DMS79 treated with DMSO at 0.1 percent for 48 hours (cell line): Measurements from ENCODE around the gene EYA4.

ENCODE experiments used
- DNase-seq: peaks from one replicate; lab custom pipeline; 2025; lab: John Stamatoyannopoulos, UW

Gene EYA4

DNA sequence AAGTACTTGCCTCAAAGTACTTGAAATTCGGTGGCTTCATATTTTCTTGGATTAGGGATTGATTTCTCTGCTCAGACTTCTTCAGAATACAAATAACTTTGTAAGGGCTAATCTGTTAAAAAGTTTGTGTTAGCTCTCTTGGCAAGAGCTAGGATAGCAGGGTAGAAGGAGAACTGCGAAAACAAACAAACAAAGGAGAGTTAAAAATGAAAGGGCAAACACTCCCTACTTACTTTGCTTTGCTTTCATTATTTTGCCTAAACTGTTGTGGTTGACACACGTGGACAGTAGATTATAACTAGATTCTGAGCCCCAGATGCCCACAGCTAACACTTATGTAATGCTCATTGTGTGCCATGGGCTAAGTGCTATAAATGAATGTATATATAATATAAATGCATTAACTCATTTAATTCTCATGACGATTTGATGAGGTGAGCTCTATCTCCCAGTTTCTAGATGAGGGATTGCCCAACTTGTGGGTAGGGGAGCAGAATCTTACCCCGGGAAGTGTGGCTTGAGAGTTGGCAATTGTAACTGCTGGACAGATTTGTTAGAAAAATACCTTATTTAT is 48.7 kb downstream of the EYA4 start:
- no peak for DNase-seq

DNA sequence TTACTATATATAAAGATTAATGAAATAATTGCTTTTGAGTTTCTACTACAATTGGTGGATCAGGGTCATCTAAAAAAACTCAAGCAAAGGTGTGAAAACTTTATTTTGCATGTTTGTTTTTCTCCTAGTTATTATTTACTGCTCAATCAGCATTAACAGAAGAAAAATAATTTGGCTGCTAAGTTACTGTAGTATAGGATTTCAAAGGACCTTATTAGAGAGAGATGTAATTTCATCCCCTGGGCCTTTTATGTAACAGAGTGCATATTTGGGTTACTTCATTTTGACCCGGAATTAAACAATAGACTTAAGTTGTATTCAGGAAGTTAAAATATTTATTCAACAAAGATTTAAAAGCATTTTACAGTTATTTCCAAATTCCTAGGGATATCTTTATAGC is 49.8 kb downstream of the EYA4 start:
- no peak for DNase-seq

DNA sequence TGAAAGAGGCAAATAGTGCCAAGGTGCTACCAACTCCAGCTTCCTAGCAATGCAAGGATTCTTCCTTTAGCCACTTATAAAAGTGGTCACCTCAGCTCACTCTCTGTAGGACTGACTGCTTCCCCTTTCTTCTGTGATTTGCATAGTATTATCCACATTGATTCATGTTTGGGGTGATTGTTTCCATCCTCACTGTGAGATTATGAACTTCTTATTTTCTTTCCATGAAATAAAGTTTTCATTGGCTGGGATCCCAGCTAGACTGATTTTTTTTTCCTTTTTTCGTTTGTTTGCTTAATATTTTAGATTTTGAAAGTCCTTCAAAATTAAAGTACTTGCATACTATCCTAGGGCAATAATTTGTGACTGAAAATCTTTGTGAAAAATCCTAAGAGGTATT is 50.5 kb downstream of the EYA4 start:
- no peak for DNase-seq

DNA sequence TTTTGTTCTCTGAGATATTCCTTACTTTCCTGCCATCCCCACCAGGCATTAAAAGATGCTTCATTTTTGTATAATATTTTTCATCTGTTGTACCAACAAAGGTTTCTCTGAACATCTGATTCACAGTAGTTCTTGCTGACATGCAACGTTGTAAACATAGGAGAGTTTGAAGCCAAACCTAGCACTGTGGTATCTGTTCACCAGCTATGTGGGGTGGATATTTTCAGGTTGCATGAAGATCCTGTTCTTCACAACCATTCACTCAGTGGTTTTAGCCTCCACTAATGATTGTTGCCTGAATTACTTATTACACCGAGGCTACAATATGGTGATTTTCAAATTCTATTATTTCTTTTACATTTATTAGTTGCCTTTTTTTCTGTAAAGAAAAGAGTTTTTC is 56.5 kb downstream of the EYA4 start:
- no peak for DNase-seq

DNA sequence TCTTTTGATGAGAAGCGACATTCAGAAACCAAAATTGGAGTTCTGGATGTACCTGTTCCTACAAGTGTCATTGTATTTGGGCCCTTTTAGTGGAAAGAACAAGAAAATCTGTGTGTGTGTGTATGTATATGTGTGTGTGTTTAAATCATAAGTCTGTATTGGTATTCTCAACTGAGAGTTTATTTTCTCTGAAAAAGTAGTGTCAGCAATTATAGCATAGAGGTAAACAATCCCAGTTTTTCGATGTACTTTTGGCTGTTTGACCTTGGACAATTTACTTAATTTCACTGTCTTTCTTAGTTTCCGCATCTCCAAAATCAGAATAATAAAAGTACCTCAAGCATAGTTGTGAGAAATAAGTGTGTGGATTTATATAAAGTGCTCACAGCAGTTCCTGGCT is 57.2 kb downstream of the EYA4 start:
- no peak for DNase-seq

DNA sequence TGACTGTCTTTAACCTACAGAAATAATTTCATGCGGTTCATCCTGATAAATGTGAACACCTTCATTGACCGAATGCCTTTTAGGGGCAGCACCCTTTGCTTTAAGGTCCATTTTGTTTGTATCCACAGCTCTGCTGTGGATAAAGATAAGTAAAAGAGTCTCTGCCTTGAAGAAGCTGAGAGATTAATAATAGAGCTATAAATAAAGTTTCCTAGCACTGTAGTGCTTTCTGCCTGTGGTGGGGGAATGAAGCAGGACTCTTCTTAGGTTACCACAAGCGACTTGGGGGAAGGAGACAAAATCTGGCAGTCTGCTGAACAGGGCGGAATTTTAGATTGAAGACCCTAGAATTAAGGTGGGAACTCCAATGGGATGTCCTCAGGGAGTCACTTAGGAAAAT is 57.6 kb downstream of the EYA4 start:
- DNase-seq, result no peak

DNA sequence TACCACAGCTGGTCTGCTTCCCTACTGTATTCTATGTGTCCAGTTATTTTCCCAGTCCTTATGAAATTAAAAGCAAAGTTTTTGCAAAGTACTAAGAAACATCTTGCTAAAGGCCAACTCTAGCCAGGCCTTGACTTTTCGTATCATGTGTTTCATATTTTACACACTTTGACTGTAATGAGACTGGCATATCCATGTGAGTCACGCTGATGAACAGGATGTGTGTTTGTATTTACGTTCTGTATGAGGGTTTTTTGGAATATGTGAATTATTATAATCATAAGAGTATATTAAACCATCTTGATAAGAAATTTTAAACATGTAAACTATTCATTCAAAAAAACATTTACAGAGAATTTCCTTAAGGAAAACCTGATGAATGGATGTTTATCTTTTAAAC is 59.7 kb downstream of the EYA4 start:
- no peak for DNase-seq

DNA sequence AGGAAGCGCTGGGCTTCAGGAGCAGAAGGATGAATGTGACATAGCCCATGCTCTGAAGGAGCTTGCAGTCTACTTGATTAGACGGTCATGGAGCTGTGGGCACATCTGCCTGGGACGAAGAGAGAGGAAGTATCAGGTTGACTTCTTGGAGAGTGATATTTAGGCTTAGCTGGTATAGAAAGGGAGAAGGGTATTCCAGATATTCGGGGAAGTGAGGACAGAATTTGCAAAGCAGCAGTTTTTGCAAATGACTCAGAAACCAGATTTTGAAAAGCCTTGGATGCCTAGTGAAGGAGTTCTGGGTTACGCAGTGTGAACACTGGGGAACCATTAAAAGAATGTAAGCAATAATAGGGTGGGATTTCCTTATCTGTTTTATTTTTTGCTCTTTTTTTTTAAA is 60.7 kb downstream of the EYA4 start:
- DNase-seq, result no peak

DNA sequence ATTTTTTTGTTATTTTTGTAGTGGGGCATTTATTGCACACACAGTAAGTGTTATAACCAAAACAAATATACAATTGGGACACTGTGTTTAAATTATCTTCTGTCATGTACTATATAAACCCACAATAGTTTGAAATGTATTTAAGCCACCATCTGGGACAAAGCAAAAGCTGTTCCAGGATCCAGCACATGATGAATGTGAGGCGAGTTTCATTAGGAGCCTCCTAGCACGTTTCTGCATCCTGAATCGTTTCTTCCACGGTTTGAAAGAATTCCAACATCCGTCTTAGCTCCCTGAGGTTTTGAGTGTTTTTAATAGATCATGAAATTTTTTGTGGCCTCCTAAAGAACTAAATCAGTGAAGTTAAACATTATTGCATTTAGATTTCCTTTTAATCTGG is 65.8 kb downstream of the EYA4 start:
- DNase-seq, result no peak

DNA sequence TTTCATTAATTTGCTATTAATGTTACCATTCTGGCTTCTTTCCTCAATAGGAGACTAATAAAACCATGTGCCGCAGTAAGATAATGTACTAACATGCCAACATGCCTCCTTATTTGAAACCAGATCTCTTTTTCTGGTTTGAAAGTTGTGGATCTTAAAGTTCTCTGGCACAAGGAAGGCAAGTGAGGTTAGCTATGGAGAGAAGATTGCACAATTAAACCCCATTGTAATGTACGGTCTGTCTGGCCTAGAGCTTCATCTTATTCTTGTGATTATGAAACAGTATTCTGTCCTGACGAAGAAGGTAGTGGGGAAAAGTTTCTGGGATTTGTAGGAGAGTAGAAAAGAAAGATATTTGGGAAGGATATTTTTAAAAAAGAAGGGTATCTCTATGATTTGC is 68.4 kb downstream of the EYA4 start:
- no peak for DNase-seq

DNA sequence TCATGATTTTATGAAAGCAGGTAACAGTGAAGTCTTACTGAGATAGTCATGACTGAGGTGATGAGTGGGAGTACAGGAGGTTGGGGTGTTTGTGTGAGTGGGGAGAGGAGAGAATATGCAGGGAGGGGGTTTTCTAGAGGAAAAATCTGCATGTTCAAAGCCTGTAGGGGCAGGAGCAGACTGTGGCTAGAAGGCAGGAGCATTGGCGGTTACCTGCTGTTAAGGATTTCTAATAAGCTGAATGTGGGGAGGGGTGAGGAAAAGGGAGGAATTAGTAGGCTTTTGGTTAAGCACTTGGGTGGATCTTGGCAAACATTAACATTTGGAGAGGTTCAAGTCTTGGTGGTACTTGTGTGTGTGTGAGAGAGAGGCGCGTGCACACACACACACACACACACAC is 70.8 kb downstream of the EYA4 start:
- no peak for DNase-seq

DNA sequence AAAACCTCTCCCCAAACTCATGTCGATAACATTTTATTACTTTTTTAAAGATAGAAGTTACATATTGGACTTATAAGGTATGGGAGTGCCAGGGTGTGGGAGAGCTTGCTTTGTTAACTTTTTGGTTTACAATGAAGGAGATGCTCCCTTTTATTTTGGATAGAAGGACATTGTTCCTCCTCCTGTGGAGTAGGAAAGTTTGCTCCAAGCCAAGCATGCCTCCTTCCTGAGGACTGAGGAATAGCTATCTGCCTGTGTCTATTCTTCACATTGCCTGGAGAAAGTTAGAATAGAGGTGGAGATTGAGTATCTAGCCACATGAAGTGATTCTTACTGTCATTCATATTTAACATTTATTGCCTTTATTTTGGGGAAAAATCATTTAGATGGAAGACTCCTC is 71.9 kb downstream of the EYA4 start:
- no peak for DNase-seq

DNA sequence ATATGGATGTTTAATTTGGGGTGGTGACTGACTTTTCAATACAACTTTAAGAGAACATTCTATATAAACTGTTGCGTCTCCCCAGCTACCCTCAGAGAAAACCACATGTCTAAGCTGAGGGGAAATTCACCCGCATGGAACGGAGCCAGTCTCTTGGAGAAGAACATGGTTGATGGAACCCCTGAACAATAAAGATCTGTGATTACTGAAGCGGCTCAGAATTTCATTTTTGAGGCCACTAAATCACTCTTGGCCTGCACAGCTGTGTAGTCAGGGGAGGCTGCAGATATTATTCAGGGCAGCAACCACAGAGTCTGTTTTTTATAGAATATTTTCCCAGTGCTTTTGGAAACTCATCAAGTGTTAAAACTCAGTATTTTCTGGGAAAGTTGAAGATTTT is 73.8 kb downstream of the EYA4 start:
- no peak for DNase-seq

DNA sequence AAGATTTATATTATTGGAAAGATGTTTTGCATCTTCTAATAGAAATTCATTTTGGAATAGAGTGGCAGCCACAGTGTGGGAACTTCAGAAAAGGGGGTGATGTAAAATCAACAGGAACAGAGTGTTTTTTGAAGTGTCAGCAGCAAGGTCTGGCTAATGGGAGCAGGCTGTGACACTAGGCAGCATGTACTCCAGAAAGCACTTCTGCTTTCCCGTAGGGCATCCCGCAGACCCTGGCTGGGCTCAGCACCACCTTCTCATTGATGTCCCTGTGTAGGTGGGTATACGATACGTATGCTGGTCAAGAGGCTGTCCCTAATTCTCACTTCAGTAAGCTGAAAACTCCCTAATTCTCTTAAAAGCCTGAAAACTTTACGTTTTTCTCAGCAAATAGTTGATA is 74.7 kb downstream of the EYA4 start:
- DNase-seq, result no peak

DNA sequence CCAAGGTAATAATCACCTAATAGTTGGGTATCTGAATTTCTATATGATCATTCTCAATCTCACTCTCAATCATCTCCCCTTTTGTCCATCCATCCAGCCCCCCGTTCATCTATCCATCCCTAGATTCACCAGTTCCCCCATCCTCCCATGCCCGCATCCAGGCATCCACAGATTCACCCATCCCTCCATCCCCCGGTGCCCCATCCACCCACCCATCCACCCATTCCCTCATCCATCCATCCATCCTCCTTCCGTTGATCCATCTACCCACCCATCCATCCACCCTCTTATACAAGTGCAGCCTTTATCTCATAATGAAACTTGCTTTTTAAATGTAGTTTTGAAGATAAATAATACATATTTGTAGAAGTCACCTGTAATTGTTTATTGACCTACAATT is 76.5 kb downstream of the EYA4 start:
- DNase-seq, result no peak

DNA sequence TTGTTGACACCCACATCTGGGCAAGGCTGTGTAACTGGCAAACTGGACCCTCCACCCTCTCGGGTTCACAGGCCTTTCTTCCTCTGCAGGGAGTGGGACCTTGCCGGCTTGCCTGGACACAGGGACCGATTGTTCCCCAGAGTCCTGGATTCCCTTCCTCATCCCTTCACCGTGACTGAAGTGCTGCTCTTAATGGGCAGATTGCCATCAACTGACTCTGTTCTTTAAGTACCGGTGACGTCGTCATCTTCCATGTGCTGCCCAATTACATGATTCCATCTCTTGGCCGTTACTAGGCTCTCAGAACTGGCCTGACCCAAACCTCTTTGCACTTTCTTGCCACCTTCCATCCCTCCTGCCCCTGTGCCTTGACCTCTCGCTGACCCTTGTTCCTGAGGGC is 85.4 kb downstream of the EYA4 start:
- no peak for DNase-seq

DNA sequence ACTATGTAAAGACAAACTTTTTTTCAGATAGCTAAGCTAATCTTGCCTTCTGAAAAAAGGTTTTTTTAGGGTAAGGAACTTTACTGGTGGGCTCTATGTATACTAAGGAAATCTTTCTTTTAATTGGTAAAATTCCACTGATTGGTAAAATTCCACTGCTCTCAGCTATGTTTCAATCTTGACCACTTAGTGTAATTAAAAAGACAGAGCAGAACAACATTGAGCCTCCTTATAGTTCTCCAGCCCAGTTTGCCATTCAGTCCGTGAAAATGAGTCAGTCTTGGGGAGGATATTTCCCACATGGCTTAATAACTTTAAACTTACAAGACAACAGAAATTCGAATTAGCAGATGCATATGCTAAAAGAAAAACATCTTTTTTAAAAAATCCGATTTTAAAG is 92.7 kb downstream of the EYA4 start:
- no peak for DNase-seq

DNA sequence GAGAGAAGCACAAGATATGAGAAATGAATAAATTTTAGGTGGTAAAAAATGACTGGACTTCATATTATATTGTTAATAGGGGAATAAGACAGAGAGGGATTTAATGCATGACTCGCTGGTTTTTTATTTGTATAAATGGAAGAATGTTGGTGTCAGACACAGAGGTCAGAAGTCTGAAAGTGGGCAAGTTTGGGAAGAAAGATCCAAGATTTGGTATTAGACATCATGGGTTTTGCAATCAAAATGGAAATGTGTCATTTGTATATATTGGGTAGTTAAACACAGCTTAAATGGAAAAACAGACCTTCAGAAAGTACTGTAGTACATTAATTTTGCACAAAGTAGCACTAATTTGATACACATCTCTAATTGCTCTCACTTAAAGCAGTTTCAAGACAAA is 96.2 kb downstream of the EYA4 start:
- no peak for DNase-seq

DNA sequence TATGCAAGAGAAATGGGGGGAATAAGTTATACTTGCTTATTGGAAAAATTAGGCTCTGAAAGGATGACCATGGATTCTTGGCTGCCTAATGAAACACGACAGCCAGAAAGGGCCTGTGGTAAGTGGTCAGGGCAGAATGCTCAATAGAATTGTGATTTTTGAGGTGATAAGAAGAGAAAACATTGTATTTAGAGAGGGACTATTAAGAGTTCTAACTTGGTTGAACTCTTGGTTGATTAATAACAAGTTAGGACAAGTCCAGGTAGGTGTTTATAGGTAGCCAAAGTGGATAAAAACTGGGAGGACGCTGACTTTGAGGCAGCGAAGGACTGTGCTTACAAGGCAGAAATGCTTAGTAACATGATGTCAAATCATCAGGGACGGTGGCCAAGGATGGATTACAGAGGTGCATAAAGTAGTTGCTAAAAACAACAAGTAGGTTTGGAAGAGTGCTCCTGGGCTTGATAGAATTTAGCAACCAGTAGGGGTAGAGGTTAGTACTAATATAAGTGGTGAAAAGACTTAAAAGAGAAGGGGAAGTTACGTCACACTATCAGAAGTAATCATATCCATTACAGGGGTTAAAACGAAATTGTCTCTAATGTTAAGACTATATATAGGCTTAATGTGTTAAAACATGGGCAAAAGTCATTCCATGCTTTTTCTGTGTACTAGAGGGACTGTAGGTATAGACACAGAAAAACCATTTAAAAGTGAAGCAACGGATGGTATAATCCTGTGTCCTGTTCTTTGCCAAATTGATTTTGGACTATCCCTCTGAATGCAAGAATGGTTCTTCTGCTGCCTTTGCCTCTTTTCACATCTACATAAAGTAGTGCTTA is 98.6 kb downstream of the EYA4 start:
- DNase-seq, result no peak

DNA sequence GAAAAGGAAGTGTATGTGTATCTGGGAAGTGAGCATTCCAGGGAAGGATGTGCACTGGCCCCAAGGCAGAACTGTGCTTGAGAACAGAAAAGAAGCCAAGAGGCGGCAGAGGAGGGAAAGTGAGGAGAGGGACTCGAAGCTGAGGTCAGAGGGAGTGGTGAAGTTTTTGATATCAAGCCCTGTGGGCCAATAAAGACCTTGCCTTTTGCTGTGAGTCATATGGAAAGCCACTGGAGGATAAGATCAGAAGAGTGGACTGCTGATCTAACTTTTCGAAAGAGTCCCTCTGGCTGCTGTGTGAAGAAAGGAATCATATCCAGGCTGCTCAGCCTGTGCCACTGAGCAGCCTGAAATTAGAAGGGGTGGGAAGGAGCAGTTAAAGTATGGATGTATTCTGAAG is 99.4 kb downstream of the EYA4 start:
- DNase-seq, result no peak

DNA sequence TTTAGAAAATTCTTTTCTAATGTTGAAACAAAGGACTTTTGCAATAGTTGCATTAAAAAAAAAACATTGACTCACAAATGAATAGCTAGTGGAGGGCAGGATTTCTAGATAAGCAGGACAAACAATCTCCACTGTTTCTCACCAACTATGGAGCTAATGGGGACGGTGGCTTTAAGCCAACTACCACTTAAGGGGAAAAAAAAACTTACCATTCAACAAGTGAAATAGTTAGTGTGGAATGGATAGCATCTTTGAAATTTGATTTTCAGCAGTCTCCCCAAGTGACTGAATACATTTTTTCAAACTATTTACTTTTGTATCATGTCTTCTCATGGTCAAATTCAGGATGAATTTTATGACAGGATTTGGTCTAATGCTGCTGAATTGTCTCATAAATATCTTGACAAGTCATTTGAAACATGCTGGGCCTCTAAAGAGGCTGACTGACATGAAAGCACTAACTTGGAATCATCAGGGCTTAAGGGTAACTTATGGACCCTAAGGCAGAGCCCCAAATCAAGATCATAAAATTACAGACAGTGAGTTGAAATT is 100.5 kb downstream of the EYA4 start:
- DNase-seq, result no peak

DNA sequence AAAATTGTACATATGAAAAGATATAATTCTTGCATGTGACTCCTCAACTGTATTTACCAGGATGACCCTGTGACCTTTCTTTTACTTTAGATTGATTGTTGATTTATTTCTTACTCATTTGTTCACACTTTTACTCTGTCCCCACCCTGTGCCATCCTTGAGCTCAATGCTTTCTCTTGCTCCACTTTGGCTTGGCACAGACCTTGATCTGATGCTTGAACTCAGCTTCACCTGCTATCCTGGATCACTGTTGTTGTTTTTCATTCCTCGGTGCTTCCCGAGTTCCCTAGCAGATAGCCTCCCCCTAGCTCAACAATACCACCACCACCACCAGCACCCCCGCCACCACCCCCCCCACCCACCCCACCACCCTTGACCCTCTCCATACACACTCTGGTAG is 102.1 kb downstream of the EYA4 start:
- no peak for DNase-seq

DNA sequence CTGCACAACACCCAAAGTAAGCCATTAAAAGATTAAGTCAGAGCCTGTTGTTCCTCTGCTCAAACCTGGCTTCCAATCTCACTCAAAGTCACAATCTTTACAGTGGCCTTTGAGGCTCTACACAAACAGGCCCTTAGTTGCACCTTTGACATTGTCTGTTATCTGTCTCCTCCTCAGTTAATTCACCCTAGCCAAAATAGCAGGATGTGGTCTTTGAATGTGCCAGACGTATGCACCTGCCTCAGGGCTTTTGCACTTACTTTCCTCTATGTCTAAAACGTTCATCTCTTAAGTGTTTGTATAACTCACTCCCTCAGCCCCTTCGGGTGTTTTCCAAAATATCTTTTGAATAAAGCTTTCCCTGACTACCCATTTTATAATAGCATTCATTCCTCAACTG is 107.7 kb downstream of the EYA4 start:
- no peak for DNase-seq

DNA sequence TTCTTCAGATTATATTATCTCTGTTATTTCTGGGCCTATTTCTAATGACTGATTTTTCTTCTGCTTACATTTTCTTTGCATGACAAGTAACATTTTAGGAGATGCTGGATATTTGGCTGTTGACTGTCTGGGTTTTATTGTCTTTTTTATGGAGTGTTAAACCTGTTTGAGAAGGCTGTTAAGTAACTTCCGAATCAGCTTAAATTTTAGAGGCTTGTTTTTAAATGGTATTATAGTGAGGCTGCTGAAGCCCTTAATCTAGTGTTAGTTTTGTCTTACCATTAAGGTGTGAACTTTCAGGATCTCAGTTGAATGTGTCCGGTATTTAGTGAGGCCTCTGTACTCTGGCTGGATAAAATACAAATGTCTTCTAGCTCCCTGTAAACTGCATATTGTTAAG is 109.8 kb downstream of the EYA4 start:
- no peak for DNase-seq
